ENCODE results near the gene EIF1AX. TPM values are rescaled to one million over a fixed set of nuclear protein-coding genes. Genes with fewer than 3 reads are reported as not detected.
A peak's percentile ranks its signal among the peaks of the same experiment; 100 is the strongest.

Gene EIF1AX
- total and polyA plus RNA-seq, 7 donors, result 34.0 to 75.7 (median 48.6) TPM

GRCh38 chrX:20124964-20125363, 16.7 kb downstream of the EIF1AX start:
- DNase-seq, result no peak

DNA sequence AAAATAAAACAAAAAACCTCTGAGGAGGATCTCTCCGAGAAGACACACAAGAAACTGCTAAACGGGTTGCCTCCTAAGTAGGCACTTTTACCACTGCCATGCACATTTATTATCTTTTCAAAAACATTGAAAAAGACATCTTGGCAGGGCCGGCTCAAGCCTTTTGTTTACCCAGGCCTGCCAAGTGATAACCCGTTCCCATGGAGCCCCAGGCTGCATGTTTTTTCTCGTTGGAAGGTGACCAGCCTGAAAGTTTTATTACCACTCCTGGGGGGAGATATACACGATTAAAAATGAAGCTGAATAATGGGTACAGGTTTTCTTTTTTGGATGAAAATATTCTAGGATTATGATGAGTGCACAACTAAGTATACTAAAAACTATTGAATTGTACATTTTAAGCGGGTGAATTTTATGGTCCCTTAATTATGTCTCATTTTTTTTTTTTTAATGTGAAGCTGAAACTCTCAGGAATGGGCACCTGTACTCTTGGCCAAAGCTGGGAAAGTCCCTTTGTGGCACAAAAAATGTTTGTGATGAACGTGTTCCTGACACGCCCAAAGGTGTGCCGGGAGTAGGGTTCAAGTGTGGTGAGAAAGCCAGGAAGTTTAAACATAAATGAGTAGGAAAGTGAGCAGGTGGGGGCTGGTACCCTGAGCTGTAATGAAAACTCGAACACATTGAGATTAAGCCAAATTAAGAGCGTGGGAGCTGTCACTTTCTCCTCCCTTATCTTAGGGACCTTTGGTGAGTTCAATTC, 23.4 kb downstream of the EIF1AX start:
- Histone ChIP-seq H3K36me3 (no peaks in the 10 kb centered on the region), H3K9me3 (no peaks in the 10 kb centered on the region), H3K4me3 (no peak overlapping the region), H3K27ac (no peak overlapping the region), H3K27me3 (peaks cover 4 to 21% (median 16%) of the 10 kb centered on the region in 3 donors), H3K4me1 (peaks cover 0 to 13% (median 10%) of the 10 kb centered on the region in 4 donors)
- no peak for DNase-seq
- WGBS, 2 donors, result 14 to 50% methylated on average over 12 of the region's 12 CpGs
- TF ChIP-seq POLR2A (IDR thresholded peaks at IDR 0.05), result no peak
- intact Hi-C loops (cut with DNase I), result no loop called here

More at GRCh38 chrX:20124964-20125363, 16.7 kb downstream of the EIF1AX start:
- no peak overlapping the region for H3K27ac ChIP-seq
- H3K4me3 ChIP-seq, result no peak overlapping the region
- no peaks in the 10 kb centered on the region for H3K4me1 ChIP-seq
- intact Hi-C loops (cut with DNase I), result no loop called here
- H3K36me3 ChIP-seq, result peaks cover 0 to 7% (median 0%) of the 10 kb centered on the region in 4 donors
- TF ChIP-seq POLR2A (IDR thresholded peaks at IDR 0.05), result no peak
- TF ChIP-seq POLR2AphosphoS5 (IDR thresholded peaks at IDR 0.05), result no peak
- TF ChIP-seq CTCF (IDR thresholded peaks at IDR 0.05), result no peak
- no peak for TF ChIP-seq EP300 (IDR thresholded peaks at IDR 0.05)
- H3K9me3 ChIP-seq, result no peaks in the 10 kb centered on the region
- H3K27me3 ChIP-seq, result no peaks in the 10 kb centered on the region

DNA sequence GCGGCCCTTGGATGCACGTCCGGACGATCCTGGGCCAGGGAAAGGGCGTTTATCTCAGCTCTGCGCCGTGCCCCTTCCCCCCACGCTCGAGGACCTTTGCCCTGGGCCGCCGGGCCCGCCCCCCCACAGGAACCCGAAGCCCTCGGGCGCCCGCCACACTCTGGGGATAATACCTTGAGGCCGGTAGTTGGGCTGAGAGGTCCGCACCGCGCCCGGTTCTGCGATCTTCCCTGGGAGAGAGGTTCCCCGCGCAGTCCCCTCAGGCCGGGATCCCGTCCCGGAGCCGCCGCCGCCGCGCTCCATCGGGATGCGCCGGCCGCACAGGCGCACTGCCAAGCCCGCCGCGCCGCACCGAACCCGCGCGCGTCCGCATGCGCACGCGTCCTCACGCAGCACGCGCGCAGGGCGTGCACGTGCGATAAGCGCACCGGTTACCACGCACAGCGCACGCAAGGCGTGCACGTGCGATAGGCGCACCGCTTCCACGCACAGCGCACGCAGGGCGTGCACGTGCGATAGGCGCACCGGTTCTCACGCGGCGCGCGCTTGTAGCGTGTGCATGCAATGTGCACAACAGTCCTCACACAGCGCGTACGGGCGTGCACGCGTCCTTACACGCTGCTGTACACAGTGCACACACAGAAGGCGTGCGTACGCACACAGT, 24.9 kb downstream of the EIF1AX start, which contains the start of gene MAP7D2:
MAP7D2 (minus strand) TSS at position 331 of the 664 bp plus-strand sequence; CDS start at position 303, 28 bp downstream.
- no peak for DNase-seq
- WGBS, 2 donors, result 18 to 21% methylated on average over 91 of the region's 91 CpGs
- Histone ChIP-seq H3K27ac (no peak within 1 kb of the TSS), H3K27me3 (peaks cover 4 to 21% (median 16%) of the 10 kb centered on the region in 3 donors), H3K9me3 (no peaks in the 10 kb centered on the region), H3K36me3 (no peaks in the 10 kb centered on the region), H3K4me3 (peak within 1 kb of the TSS in 3 of 4 donors; percentile 21 to 40 (median 38)), H3K4me1 (peaks cover 0 to 13% (median 10%) of the 10 kb centered on the region in 4 donors)
- TF ChIP-seq EP300 (IDR thresholded peaks at IDR 0.05), result no peak
- no peak for TF ChIP-seq POLR2AphosphoS5 (IDR thresholded peaks at IDR 0.05)
- no peak for TF ChIP-seq CTCF (IDR thresholded peaks at IDR 0.05)
- TF ChIP-seq POLR2A (IDR thresholded peaks at IDR 0.05), result no peak
- intact Hi-C loops (cut with DNase I), result no loop called here

DNA sequence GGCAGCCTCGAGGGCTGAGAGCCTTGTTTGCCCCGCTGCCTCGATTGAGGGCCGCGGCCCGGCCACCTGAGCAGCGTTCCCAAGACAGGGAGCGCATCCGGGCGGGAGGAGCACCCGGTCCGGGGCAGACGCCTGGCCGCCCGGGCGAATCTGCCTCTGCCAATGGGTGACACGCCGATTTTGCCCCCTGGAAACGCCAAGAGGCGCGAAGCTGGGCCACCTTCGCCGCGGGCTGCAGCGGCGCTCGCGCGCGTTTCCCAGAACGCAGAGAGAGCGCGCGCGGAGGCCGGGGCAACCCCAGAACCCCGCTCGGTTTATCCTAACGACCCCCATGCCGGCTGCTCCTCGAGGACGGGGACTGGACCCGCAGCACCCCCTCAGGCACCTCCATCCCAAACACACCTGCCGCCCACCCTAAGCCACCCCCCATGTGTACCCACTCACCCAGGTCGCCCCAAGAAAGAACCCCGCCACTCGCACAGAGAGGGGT, 25.5 kb downstream of the EIF1AX start:
- no peak overlapping the region for H3K27ac ChIP-seq
- no peak for DNase-seq
- intact Hi-C loops (cut with DNase I), result no loop called here
- 7 to 8% methylated on average over 47 of the region's 47 CpGs for WGBS, 2 donors
- H3K27me3 ChIP-seq, result peaks cover 4 to 21% (median 16%) of the 10 kb centered on the region in 3 donors
- TF ChIP-seq POLR2AphosphoS5 (IDR thresholded peaks at IDR 0.05) (no peak), CTCF (IDR thresholded peaks at IDR 0.05) (no peak)
- peaks cover 0 to 13% (median 10%) of the 10 kb centered on the region in 4 donors for H3K4me1 ChIP-seq
- no peaks in the 10 kb centered on the region for H3K36me3 ChIP-seq
- H3K4me3 ChIP-seq, result peak overlapping the region in 3 of 4 donors; percentile 21 to 40 (median 38)
- no peaks in the 10 kb centered on the region for H3K9me3 ChIP-seq

Measured in sigmoid colon (tissue), 7 donors.